Measurements from ENCODE around the gene TIAM1.

The TIAM1 gene

GRCh38 chr21:31176080-31176551, 167.9 kb downstream of the TIAM1 start:
- no peak for DNase-seq (ENCODE audit: low read depth in 2 of 2)

GRCh38 chr21:31173881-31174555, 170.0 kb downstream of the TIAM1 start:
- no peak for DNase-seq (ENCODE audit: low read depth in 2 of 2)

GRCh38 chr21:31172328-31172727, 171.7 kb downstream of the TIAM1 start:
- no peak for DNase-seq (ENCODE audit: low read depth in 2 of 2)

DNA sequence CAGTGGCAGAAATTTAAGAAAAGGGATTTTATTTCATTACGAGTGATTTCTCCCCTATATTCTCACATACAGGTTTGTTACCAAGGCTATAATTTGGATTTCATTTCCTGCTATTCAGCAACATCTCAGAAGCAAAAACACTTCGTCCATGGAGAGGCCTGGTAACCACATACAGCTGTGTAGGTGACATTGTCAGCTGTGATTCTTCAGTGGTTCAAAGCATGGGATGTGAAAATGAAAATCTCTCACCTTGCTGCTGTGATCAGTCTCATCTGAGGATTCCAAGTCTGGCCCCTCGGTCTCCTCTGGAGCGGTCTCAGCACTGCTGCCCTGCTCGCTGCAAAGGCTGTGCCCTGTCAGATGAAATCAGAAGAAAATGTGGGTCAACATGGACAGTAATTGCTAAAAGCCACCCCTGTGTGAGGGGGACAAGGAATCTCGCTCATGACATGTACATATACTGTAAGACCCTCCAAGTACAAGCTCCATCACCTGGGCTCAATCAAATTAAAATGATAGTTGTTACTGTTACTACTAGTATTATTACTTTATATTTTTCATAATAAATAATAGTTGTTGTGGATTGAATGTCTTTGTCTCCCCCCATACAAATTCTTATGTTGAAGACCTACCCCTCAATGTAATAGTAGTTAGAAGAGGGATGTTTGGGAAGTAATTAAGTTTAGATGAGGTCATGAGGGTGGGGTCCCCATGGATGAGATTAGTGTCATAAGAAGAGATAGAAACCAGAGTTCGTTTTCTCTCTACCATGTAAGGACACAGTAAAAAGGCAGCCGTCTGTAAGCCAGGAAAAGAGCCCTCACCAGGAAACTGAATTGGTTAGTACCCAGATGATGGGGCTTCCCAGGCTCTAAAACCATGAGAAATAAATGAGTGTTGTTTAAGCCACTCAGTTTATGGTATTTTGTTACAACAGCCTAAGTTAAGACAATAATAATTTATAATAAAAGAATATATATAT, 179.1 kb downstream of the TIAM1 start:
- DNase-seq (ENCODE audit: low read depth in 2 of 2), result no peak

GRCh38 chr21:31162827-31163226, 181.2 kb downstream of the TIAM1 start:
- DNase-seq (ENCODE audit: low read depth in 2 of 2), result peak in 1 of 2 experiments; percentile 21

DNA sequence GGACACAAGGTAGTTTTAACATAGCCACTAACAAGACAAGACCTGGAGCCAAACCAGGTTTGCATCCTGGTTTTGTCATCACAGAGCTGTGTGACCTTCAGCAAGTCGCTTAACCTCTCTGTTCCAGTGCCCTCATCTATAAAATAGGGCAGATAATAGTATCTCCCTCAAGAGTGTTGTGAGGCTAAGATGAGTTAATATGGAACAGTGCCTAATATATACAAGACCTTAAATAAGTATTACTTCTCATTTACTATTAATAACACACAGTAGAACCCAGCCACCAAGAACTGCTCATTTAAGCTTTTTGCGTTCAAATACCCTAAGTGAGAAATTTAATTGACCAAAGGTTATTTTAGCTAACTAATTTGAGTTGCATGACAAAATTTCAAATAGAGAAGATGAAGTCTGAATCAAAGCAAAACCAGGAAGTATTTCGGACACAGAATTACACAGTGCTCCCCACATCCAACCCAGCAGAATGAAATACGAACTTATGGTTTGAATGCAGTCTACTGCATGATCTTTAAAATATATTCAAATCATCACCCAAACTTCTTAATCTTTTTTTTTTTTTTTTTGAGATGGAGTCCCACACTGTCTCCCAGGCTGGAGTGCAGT, 181.9 kb downstream of the TIAM1 start:
- DNase-seq (ENCODE audit: low read depth in 2 of 2), result no peak

DNA sequence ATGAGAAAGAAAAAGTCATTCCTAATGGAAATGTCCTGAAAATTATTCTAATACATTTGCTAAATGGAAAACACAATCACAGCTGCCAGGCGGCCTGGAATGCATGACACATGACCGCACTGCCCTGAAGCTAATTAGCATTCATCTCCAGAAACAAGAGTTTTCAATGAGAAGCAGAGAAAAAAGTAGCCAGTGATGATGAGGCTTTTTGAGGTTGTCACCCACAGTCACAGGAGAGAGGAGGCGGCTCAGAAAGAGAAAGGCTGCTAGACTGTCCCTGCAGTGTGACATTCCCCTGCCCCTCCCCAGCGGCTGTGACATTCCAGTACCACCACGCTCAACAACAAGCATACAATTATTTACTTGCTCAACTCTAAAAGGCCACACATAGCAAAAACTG, 182.9 kb downstream of the TIAM1 start:
- DNase-seq (ENCODE audit: low read depth in 2 of 2), result peak in 1 of 2 experiments; percentile 27

DNA sequence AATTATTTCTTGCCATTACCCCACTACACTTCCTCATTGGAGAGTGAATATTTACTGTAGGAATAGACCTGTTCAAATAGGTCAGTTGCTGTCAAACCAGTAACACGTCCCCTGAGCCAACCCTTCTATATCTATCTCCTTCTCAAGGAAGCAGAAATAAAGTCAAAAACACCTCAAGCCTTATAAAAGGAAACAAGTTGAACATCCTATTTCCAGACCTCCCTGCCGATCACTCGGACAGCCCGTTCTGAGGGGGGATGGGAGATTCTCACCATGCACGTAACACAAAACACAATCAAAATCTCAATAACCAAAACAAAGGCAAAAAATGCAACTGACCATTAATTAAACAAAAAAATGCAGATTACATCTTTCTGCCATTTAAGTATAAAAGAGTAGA, 184.3 kb downstream of the TIAM1 start:
- no peak for DNase-seq (ENCODE audit: low read depth in 2 of 2)

DNA sequence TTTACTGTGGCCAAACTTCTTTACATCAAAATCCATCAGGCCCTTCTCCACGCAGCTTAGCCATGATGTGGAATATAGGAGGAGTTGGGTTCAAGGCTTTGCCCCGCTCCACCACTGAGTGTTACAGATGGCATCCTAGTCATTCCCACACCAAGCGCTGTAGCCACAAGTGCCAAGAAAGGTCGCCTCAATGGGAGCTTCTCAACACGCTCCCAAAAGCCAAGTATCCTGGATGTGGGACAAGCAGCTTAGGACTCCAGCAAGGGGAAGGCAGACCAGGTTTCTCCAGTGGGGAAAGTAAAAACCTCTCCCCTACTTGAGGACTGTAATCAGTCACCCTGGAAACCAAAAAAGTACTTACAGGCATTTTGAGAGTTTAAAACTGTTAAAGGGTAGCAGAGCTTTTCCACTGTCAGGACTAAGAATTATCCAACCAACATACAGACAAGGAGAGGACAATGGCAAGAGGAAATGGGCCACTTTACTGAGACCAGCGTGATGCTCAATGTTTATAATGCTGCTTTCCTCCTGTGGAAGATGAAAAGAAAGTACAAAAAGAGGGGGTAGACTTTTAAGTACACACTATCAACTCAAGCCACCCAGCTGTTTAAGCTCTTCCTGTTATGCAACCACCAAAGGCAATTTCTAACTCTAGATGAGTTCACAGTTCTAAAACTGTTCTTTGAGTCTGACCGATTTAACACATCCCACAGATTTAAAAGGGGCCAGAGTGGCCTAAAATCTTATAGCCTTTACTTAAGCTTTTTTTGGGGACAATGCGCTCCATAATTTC, 185.1 kb downstream of the TIAM1 start:
- DNase-seq (ENCODE audit: low read depth in 2 of 2), result no peak

DNA sequence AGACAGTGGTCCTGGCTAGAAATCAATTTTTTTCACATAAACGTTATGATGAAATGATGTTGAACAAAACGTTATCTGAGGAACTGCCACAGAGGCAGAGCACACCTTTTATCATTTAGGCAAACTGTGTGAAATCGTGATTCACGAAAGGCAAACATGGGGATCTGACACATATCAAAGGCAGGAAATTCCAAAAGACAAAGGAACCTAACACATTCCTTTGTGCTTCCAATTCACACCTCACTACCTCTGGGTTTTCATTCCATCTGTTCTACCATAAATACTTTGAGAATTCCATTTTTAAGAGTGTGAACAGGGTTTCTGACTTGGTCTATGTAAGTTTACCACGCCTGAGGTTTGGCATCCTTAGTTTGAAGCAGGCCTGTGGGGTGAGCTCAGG, 186.3 kb downstream of the TIAM1 start:
- no peak for DNase-seq (ENCODE audit: low read depth in 2 of 2)

GRCh38 chr21:31156662-31157061, 187.4 kb downstream of the TIAM1 start:
- no peak for DNase-seq (ENCODE audit: low read depth in 2 of 2)

DNA sequence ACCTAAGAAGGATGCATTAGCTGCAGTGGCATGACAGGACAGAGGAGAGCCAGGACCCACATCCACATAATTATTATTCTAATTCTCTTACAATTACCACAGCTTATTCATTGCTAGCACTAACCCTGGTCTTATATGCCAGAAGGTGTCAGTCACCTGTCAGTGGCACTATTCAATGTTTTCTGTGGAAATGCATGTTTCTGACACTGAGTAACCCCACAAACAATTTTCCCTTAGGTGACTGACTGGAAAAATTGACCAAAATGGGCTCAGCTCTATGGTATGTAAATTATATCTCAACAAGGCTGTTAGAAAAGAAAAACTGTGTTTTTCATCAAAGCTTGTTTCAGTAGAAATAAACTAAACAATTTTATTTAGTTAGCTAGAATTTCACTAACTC, 187.9 kb downstream of the TIAM1 start:
- DNase-seq (ENCODE audit: low read depth in 2 of 2), result no peak

- no peak for DNase-seq (ENCODE audit: low read depth in 2 of 2)
These were observed 192.7 kb downstream of the TIAM1 start for GRCh38 chr21:31151156-31152045.

DNA sequence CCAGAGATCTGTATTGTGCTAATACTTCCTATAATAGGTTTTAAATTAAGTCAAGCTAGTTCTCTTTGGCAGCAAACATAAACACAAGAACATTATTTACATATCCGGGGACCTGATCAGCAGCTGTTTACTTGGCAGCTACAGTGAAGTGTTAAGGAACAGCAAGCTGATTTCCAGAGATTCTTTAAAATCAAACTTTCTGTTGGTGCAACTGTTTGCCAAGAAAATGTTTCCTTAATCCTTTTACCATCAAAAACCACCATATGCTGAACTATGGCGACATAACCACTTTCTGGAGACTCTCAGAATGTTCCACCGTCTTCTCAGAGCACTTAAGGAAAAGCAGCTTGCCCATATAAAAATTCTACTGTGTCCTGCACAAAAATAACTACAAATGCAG, 198.8 kb downstream of the TIAM1 start:
- no peak for DNase-seq (ENCODE audit: low read depth in 2 of 2)

GRCh38 chr21:31143036-31143435, 201.0 kb downstream of the TIAM1 start:
- DNase-seq (ENCODE audit: low read depth in 2 of 2), result no peak

- no peak for DNase-seq (ENCODE audit: low read depth in 2 of 2)
These were observed 201.5 kb downstream of the TIAM1 start for GRCh38 chr21:31142600-31142999.

- DNase-seq (ENCODE audit: low read depth in 2 of 2), result no peak
These were observed 202.6 kb downstream of the TIAM1 start for GRCh38 chr21:31141389-31142000.

- DNase-seq (ENCODE audit: low read depth in 2 of 2), result no peak
These were observed 203.4 kb downstream of the TIAM1 start for GRCh38 chr21:31140676-31141075.

DNA sequence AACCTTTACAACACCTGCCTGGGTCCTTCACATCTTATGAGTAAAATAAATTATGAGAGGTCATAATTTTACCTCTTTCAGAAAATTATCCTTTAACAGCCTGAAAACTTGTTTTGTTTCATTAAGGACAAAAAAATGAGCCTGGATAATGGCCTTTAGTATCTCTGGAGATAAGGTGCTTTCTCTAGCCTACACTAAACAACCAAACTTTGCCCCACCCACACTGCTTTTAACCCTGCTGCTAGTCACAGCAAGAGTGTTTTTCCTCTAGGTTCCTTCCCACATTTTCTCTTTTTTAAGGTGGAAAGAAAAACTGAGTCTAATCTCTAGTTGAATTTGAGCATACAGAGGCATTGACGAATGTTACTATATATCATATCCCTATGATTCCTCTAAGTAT, 204.0 kb downstream of the TIAM1 start:
- DNase-seq (ENCODE audit: low read depth in 2 of 2), result no peak

- no peak for DNase-seq (ENCODE audit: low read depth in 2 of 2)
These were observed 206.1 kb downstream of the TIAM1 start for GRCh38 chr21:31137960-31138359.
